HepG2 (cell line): ENCODE results near the gene SUSD6. TPM values are rescaled to one million over a fixed set of nuclear protein-coding genes. Genes with fewer than 3 reads are reported as not detected.

Source experiments
- CCDC6 ChIP-seq: sonication (generic); formaldehyde crosslinking; IDR thresholded peaks from 2 replicates; pipeline ENCODE4 v1.8.1; 2022; ENCODE audit warnings: mild to moderate bottlenecking, missing genetic modification reagents, moderate library complexity
- FLYWCH1 ChIP-seq: sonication (generic); formaldehyde crosslinking; IDR thresholded peaks from 2 replicates; pipeline ENCODE4 v1.8.1; 2023; ENCODE audit warnings: mild to moderate bottlenecking, missing genetic modification reagents
- FOXO4 ChIP-seq: sonication (generic); formaldehyde crosslinking; conservative IDR thresholded peaks from 2 replicates; pipeline ENCODE4 v1.8.1; 2023; ENCODE audit warnings: missing genetic modification reagents
- JUNB ChIP-seq: sonication (generic); formaldehyde crosslinking; IDR thresholded peaks from 2 replicates; pipeline ENCODE4 v1.8.0; 2022; ENCODE audit warnings: missing genetic modification reagents, mild to moderate bottlenecking, borderline replicate concordance
- POLR2G ChIP-seq: fragments of 200-400 bp; formaldehyde crosslinking; IDR thresholded peaks from 2 replicates; pipeline ENCODE4 v1.6.1; 2018; ENCODE audit warnings: mild to moderate bottlenecking, low read depth, low read length, moderate library complexity
- RBFOX2 ChIP-seq: fragments of 200-400 bp; formaldehyde crosslinking; IDR thresholded peaks from 2 replicates; pipeline ENCODE4 v1.6.1; 2017; ENCODE audit warnings: low read depth, mild to moderate bottlenecking, low read length
- RNF2 ChIP-seq: fragments of 450-650 bp; conservative IDR thresholded peaks from 2 replicates; pipeline ENCODE4 v1.6.1; 2016; ENCODE audit warnings: low read depth
- TFDP1 ChIP-seq: IDR thresholded peaks from 2 replicates; pipeline ENCODE4 v1.6.1; 2016; ENCODE audit warnings: missing compliant biosample characterization, missing genetic modification reagents, borderline replicate concordance
- TSC22D2 ChIP-seq: sonication (generic); formaldehyde crosslinking; IDR thresholded peaks from 2 replicates; pipeline ENCODE4 v1.5.1; 2020; ENCODE audit warnings: missing genetic modification reagents, mild to moderate bottlenecking, borderline replicate concordance
- ZFP36 ChIP-seq: fragments of 150-350 bp; IDR thresholded peaks from 2 replicates; pipeline ENCODE4 v1.6.1; 2018; ENCODE audit warnings: borderline replicate concordance, low read length, low read depth; ENCODE audit not compliant: partially characterized antibody
- ZFY ChIP-seq: sonication (generic); formaldehyde crosslinking; IDR thresholded peaks from 2 replicates; pipeline ENCODE4 v1.4.0; 2020; ENCODE audit warnings: missing genetic modification reagents
- ZNF180 ChIP-seq: sonication (generic); formaldehyde crosslinking; IDR thresholded peaks from 2 replicates; pipeline ENCODE4 v1.4.0; 2020; ENCODE audit warnings: low read depth, missing genetic modification reagents, borderline replicate concordance
- ZNF205 ChIP-seq: IDR thresholded peaks from 2 replicates; pipeline ENCODE4 v1.6.1; 2018; ENCODE audit warnings: missing biosample characterization, missing genetic modification reagents
- ZNF224 ChIP-seq: sonication (generic); formaldehyde crosslinking; IDR thresholded peaks from 2 replicates; pipeline ENCODE4 v1.5.0; 2020; ENCODE audit warnings: mild to moderate bottlenecking, missing genetic modification reagents
- ZNF253 ChIP-seq: sonication (generic); formaldehyde crosslinking; IDR thresholded peaks from 2 replicates; pipeline ENCODE4 v1.8.0; 2022; ENCODE audit warnings: mild to moderate bottlenecking, missing genetic modification reagents, borderline replicate concordance
- ZNF580 ChIP-seq: IDR thresholded peaks from 2 replicates; pipeline ENCODE4 v1.6.1; 2016; ENCODE audit warnings: low read depth, borderline replicate concordance
- ZNF644 ChIP-seq: IDR thresholded peaks from 2 replicates; pipeline ENCODE4 v1.6.1; 2016; ENCODE audit warnings: low read depth
- ZNF891 ChIP-seq: sonication (generic); formaldehyde crosslinking; IDR thresholded peaks from 2 replicates; pipeline ENCODE4 v1.5.0; 2020; ENCODE audit warnings: mild to moderate bottlenecking, missing genetic modification reagents
- polyA plus RNA-seq, 8 experiments: library from polyadenylated mRNA; depleted of rRNA in 3 of 8; stranded (reverse) in 7 of 8; unstranded in 1 of 8; fragments of >200 nt; fragmentation: Illumina TruSeq in 4 of 8; extraction: Trizol in 4 of 8; gene quantifications; 2 replicates each; pipeline versions ENCODE4 v1.2.1 to v1.2.3, GENCODE V29; 2011 to 2016; ENCODE audit warnings: low read depth in 4 of 8, missing spikeins in 1 of 8, mixed read lengths in 1 of 8; ENCODE audit not compliant: insufficient read depth in 1 of 8
- total RNA-seq, 5 experiments: library from RNA; depleted of rRNA; stranded (reverse); fragments of >200 nt; fragmentation: Illumina TruSeq; extraction: Trizol; gene quantifications; 2 replicates each; pipeline ENCODE4 v1.2.3, GENCODE V29; 2016; ENCODE audit warnings: low read depth in 1 of 5
- TF ChIP-seq, protein P1 (sequence below): sonication (generic); formaldehyde crosslinking; IDR thresholded peaks from 2 replicates; pipeline ENCODE4 v1.4.0; 2020; ENCODE audit warnings: missing genetic modification reagents
- TF ChIP-seq, protein P2 (sequence below): sonication (generic); formaldehyde crosslinking; IDR thresholded peaks from 2 replicates; pipeline ENCODE4 v1.4.0; 2020; ENCODE audit warnings: missing genetic modification reagents, borderline replicate concordance

The SUSD6 gene
- total and polyA plus RNA-seq, 2 of the 13 experiments (the other 11 are each of a cell fraction or from before 2014, with no cell fraction given): 7.2 to 7.4 TPM

DNA sequence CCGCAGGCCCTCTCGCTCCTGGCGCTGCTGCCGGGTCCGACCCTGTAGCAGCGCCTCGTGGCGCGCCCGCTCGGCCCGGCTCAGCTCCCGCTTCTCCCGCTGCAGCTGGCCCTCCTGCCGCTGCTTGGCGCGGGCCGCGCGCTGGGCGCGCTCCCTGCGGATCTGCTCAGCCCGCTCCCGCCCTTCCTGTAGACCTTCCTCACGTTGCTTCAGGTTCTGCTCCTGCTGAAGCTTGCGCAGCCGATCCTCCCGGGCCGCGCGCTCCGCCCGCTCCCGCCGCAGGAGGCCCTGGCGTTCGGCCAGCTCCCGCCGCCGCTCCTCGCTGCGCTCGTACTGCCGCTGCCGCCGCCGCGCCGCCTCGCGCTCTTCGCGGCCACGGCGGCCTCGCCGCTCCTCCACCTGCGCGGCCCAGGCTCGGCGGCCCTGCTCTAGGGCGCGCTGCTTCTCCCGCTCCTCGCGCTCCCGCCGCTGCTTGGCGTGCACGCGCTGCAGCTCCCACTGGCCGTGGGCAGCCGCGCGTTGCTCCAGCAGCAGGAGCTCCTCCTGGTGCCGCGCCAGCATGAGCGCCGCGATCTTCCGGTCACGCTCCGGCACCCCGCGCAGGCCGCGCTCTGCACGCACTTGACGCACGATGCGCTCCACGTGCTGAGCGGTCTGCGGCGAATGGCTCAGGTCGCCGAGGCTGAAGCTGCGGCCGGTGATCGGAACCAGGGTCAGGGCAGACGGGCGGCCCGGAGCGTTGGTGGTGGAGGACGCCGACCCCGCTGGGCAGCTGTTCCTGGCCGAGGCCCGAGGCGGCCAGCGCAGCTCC, 39.2 kb upstream of the SUSD6 start (continued):
- TF ChIP-seq ZNF580 (CRISPR knock-in tag) (no peak), ZNF180 (CRISPR knock-in tag) (no peak), ZNF224 (CRISPR knock-in tag) (no peak), ZNF891 (CRISPR knock-in tag) (no peak), FOXO4 (CRISPR knock-in tag) (no peak), ZFY (CRISPR knock-in tag) (peak; percentile 46; the same call in 1 of the 2 replicates), JUNB (CRISPR knock-in tag) (no peak), CCDC6 (no peak), ZNF644 (CRISPR knock-in tag) (no peak), TFDP1 (0 out of 2 replicates have a peak, but pooled peaks have one; percentile 59), ZNF205 (no peak), ZFP36 (no peak), FLYWCH1 (CRISPR knock-in tag) (no peak), RBFOX2 (no peak), TSC22D2 (CRISPR knock-in tag) (no peak), RNF2 (peak; percentile 69), POLR2G (no peak), ZNF253 (CRISPR knock-in tag) (no peak)
- TF ChIP-seq, protein P1, sequence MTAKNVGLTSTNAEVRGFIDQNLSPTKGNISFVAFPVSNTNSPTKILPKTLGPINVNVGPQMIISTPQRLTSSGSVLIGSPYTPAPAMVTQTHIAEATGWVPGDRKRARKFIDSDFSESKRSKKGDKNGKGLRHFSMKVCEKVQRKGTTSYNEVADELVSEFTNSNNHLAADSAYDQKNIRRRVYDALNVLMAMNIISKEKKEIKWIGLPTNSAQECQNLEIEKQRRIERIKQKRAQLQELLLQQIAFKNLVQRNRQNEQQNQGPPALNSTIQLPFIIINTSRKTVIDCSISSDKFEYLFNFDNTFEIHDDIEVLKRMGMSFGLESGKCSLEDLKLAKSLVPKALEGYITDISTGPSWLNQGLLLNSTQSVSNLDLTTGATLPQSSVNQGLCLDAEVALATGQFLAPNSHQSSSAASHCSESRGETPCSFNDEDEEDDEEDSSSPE: peak; percentile 45; the same call in 1 of the 2 replicates
- TF ChIP-seq, protein P2, sequence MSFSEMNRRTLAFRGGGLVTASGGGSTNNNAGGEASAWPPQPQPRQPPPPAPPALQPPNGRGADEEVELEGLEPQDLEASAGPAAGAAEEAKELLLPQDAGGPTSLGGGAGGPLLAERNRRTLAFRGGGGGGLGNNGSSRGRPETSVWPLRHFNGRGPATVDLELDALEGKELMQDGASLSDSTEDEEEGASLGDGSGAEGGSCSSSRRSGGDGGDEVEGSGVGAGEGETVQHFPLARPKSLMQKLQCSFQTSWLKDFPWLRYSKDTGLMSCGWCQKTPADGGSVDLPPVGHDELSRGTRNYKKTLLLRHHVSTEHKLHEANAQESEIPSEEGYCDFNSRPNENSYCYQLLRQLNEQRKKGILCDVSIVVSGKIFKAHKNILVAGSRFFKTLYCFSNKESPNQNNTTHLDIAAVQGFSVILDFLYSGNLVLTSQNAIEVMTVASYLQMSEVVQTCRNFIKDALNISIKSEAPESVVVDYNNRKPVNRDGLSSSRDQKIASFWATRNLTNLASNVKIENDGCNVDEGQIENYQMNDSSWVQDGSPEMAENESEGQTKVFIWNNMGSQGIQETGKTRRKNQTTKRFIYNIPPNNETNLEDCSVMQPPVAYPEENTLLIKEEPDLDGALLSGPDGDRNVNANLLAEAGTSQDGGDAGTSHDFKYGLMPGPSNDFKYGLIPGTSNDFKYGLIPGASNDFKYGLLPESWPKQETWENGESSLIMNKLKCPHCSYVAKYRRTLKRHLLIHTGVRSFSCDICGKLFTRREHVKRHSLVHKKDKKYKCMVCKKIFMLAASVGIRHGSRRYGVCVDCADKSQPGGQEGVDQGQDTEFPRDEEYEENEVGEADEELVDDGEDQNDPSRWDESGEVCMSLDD (CRISPR knock-in tag): no peak
